NT2/D1 (cell line): Measurements from ENCODE around the gene HS2ST1.

Source experiments
- SUZ12 ChIP-seq: IDR thresholded peaks from 2 replicates; pipeline ENCODE4 v1.6.1; 2011; ENCODE audit not compliant: insufficient read length, insufficient read depth; ENCODE audit errors: extremely low read depth
- YY1 ChIP-seq: IDR thresholded peaks from 2 replicates; pipeline ENCODE4 v1.6.1; 2011; ENCODE audit not compliant: insufficient read length, insufficient read depth
- ZNF274 ChIP-seq: IDR thresholded peaks from 2 replicates; pipeline ENCODE4 v1.6.1; 2011; ENCODE audit warnings: mild to moderate bottlenecking, low read depth, low read length

DNA sequence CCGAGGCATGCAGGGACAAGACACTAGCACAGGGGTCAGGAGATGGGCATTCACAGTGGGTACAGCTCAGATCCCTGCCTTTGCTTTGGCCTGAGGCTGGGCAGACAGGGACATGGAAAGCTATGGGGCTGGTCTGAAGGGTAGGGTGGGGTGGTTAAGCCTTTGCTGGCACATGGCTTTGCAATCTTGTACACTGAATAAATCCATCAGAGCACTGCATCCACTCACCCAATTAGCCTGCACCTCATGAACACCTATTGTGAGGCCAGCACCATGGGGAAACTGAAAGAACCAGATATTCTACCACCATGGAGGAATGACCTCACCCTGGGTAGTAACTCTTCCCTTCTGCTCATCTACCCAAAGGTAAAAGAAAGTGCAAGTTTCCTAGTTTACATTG lies 214.6 kb downstream of the HS2ST1 start:
- no peak for TF ChIP-seq ZNF274
- TF ChIP-seq YY1: no peak
- TF ChIP-seq SUZ12: no peak
